SK-N-DZ (cell line): ENCODE measurements around the gene NOSIP.

Source experiments
- DNase-seq: peaks from one replicate; pipeline ENCODE4 v3.0.0-alpha.2; 2015; ENCODE audit warnings: low spot score

NOSIP gene

GRCh38 chr19:49594993-49595818 is 14.8 kb upstream of the NOSIP start:
- DNase-seq: no peak

GRCh38 chr19:49594157-49594992 is 14.0 kb upstream of the NOSIP start:
- no peak for DNase-seq

GRCh38 chr19:49593233-49594113 is 13.1 kb upstream of the NOSIP start:
- peak; percentile 88 for DNase-seq

- peak; percentile 16 for DNase-seq
These were observed 12.3 kb upstream of the NOSIP start for GRCh38 chr19:49592486-49593232.

- DNase-seq: peak; percentile 25
These were observed 11.6 kb upstream of the NOSIP start for GRCh38 chr19:49591731-49592485.

GRCh38 chr19:49590971-49591730 is 10.8 kb upstream of the NOSIP start, which contains the start of gene PRR12:
PRR12 (plus strand) TSS chr19:49591182; CDS start chr19:49591655, 473 bp downstream.
- DNase-seq: peak; percentile 48

GRCh38 chr19:49590071-49590970 is 10.0 kb upstream of the NOSIP start:
- peak; percentile 94 for DNase-seq

GRCh38 chr19:49589502-49589905 is 9.1 kb upstream of the NOSIP start:
- DNase-seq: peak; percentile 28

- DNase-seq: peak; percentile 17
These were observed 8.2 kb upstream of the NOSIP start for GRCh38 chr19:49588365-49589122.

GRCh38 chr19:49587227-49587626 is 6.9 kb upstream of the NOSIP start:
- DNase-seq: no peak

GRCh38 chr19:49585023-49585422 is 4.7 kb upstream of the NOSIP start:
- peak; percentile 90 for DNase-seq

GRCh38 chr19:49583239-49583638 is 2.9 kb upstream of the NOSIP start:
- no peak for DNase-seq

GRCh38 chr19:49581007-49581508 is 702 bp upstream of the NOSIP start, which contains the start of gene PRRG2:
PRRG2 (plus strand) TSS chr19:49581316; CDS start chr19:49583220, 1,904 bp downstream.
- DNase-seq: no peak

- DNase-seq: no peak
These were observed 451 bp downstream of the NOSIP start for GRCh38 chr19:49579947-49580263.

GRCh38 chr19:49579193-49579592 is 1.2 kb downstream of the NOSIP start:
- no peak for DNase-seq

- DNase-seq: no peak
These were observed 6.1 kb downstream of the NOSIP start for GRCh38 chr19:49574206-49574755.

- no peak for DNase-seq
These were observed 6.9 kb downstream of the NOSIP start for GRCh38 chr19:49573425-49573824.
